RWPE2 (cell line): Measurements from ENCODE around the gene CERK.

Experiments
- ATAC-seq: fragments of 200-7000 bp; cut with Tn5 transposase; 3 replicates; pipeline ENCODE4 v1.9.1; 2021; ENCODE audit warnings: low read depth
- DNase-seq: peaks from one replicate; pipeline ENCODE4 v3.0.0-alpha.2; 2020; ENCODE audit warnings: low spot score
- H3K27ac ChIP-seq: fragments of 450-650 bp; 2 replicates; pipeline ENCODE4 v1.5.1; 2017; ENCODE audit warnings: mild to moderate bottlenecking; ENCODE audit not compliant: poor library complexity, severe bottlenecking
- H3K27me3 ChIP-seq: fragments of 250-450 bp; sonication (Bioruptor Pico); 2 replicates; pipeline ENCODE4 v1.5.1; 2021; ENCODE audit warnings: mild to moderate bottlenecking, moderate library complexity; ENCODE audit not compliant: insufficient read depth, poor library complexity, severe bottlenecking
- H3K36me3 ChIP-seq: fragments of 250-450 bp; sonication (Bioruptor Pico); 2 replicates; pipeline ENCODE4 v1.5.1; 2020; ENCODE audit warnings: low read depth, mild to moderate bottlenecking, moderate library complexity
- H3K4me1 ChIP-seq: fragments of 250-450 bp; sonication (Bioruptor Pico); 2 replicates; pipeline ENCODE4 v1.5.1; 2021; ENCODE audit warnings: mild to moderate bottlenecking, moderate library complexity; ENCODE audit not compliant: insufficient read depth, poor library complexity, severe bottlenecking
- H3K4me3 ChIP-seq: fragments of 250-450 bp; sonication (Bioruptor Pico); 2 replicates; pipeline ENCODE4 v1.5.1; 2021; ENCODE audit warnings: mild to moderate bottlenecking, moderate library complexity; ENCODE audit not compliant: severe bottlenecking
- H3K9me3 ChIP-seq: fragments of 250-450 bp; sonication (Bioruptor Pico); 2 replicates; pipeline ENCODE4 v1.5.1; 2021; ENCODE audit warnings: mild to moderate bottlenecking, moderate library complexity; ENCODE audit not compliant: severe bottlenecking
- CTCF ChIP-seq: fragments of 450-650 bp; IDR thresholded peaks from one replicate; pipeline ENCODE4 v1.5.1; 2017; ENCODE audit warnings: mild to moderate bottlenecking, moderate library complexity; ENCODE audit not compliant: poor library complexity, severe bottlenecking

Gene CERK

GRCh38 chr22:46661221-46661851 is 76.7 kb downstream of the CERK start:
- DNase-seq (no peak), ATAC-seq (peak; percentile 43)
- H3K9me3 ChIP-seq = no peaks in the 10 kb centered on the region
- H3K36me3 ChIP-seq = no peaks in the 10 kb centered on the region
- H3K4me3 ChIP-seq = no peak overlapping the region
- no peak overlapping the region for H3K27ac ChIP-seq
- TF ChIP-seq CTCF = no peak
- peaks cover 32% of the 10 kb centered on the region for H3K4me1 ChIP-seq
- no peaks in the 10 kb centered on the region for H3K27me3 ChIP-seq

GRCh38 chr22:46660604-46661201 is 77.3 kb downstream of the CERK start:
- no peak overlapping the region for H3K4me3 ChIP-seq
- TF ChIP-seq CTCF = no peak
- H3K27me3 ChIP-seq = no peaks in the 10 kb centered on the region
- H3K9me3 ChIP-seq = no peaks in the 10 kb centered on the region
- peak; percentile 32; the same call in 2 of the 3 replicates for ATAC-seq
- DNase-seq = no peak
- H3K27ac ChIP-seq = no peak overlapping the region
- no peaks in the 10 kb centered on the region for H3K36me3 ChIP-seq
- peaks cover 32% of the 10 kb centered on the region for H3K4me1 ChIP-seq

- no peaks in the 10 kb centered on the region for H3K27me3 ChIP-seq
- H3K36me3 ChIP-seq = no peaks in the 10 kb centered on the region
- no peak overlapping the region for H3K27ac ChIP-seq
- TF ChIP-seq CTCF = no peak
- no peak for DNase-seq
- peaks cover 32% of the 10 kb centered on the region for H3K4me1 ChIP-seq
- no peaks in the 10 kb centered on the region for H3K9me3 ChIP-seq
- ATAC-seq = no peak
- H3K4me3 ChIP-seq = no peak overlapping the region
Observed at GRCh38 chr22:46659791-46660186, 78.3 kb downstream of the CERK start.

GRCh38 chr22:46659059-46659790 is 78.8 kb downstream of the CERK start:
- TF ChIP-seq CTCF = no peak

More at GRCh38 chr22:46659059-46659790, 78.8 kb downstream of the CERK start:
- Histone ChIP-seq H3K36me3 (no peaks in the 10 kb centered on the region), H3K9me3 (no peaks in the 10 kb centered on the region), H3K4me3 (no peak overlapping the region), H3K27ac (no peak overlapping the region), H3K27me3 (no peaks in the 10 kb centered on the region), H3K4me1 (peaks cover 32% of the 10 kb centered on the region)
- ATAC-seq = no peak
- no peak for DNase-seq
